Astrocyte of the cerebellum (primary cell): ENCODE data around the gene CALCR.
"Not testable (repeated sequence)": the region's sequence is repeated elsewhere in the genome, so short reads cannot be mapped to it uniquely, and the experiment has no call there.

ENCODE experiments used
- DNase-seq: peaks from one replicate; pipeline ENCODE4 v3.0.0-alpha.2; 2011; ENCODE audit warnings: low read depth
- H3K4me3 ChIP-seq: 2 replicates; pipeline ENCODE4 v1.5.1; 2011; ENCODE audit warnings: mild to moderate bottlenecking, low read depth, low read length, moderate library complexity
- CTCF ChIP-seq: IDR thresholded peaks from 2 replicates; pipeline ENCODE4 v1.5.1; 2012; ENCODE audit warnings: low read length, low read depth, moderate library complexity, mild to moderate bottlenecking; ENCODE audit errors: missing control alignments
- in situ Hi-C: cut with HindIII; loops from 2 replicates; pipeline ENCODE4 v1.10.0; 2017; ENCODE audit warnings: low sequenced_read_pairs

CALCR gene

GRCh38 chr7:93594250-93594649 is 19.7 kb upstream of the CALCR start:
- DNase-seq, result no peak
- no peak overlapping the region for H3K4me3 ChIP-seq
- in situ Hi-C loops, result no loop called here
- no peak for TF ChIP-seq CTCF

- no peak overlapping the region for H3K4me3 ChIP-seq
- TF ChIP-seq CTCF, result no peak
- no peak for DNase-seq
- in situ Hi-C loops, result no loop called here
These were observed 18.2 kb upstream of the CALCR start for GRCh38 chr7:93592588-93593266.

- in situ Hi-C loops, H3K4me3 ChIP-seq, DNase-seq: not testable (repeated sequence)
These were observed 16.9 kb upstream of the CALCR start for GRCh38 chr7:93591224-93592050.

GRCh38 chr7:93586479-93586865 is 11.9 kb upstream of the CALCR start:
- H3K4me3 ChIP-seq, DNase-seq, in situ Hi-C loops: not testable (repeated sequence)

- in situ Hi-C loops, DNase-seq, H3K4me3 ChIP-seq: not testable (repeated sequence)
These were observed 11.4 kb upstream of the CALCR start for GRCh38 chr7:93585694-93586478.

GRCh38 chr7:93579431-93579830 is 4.9 kb upstream of the CALCR start:
- no peak for DNase-seq
- TF ChIP-seq CTCF, result no peak
- H3K4me3 ChIP-seq, result no peak overlapping the region
- in situ Hi-C loops, result no loop called here

- in situ Hi-C loops, result no loop called here
- TF ChIP-seq CTCF, result no peak
These were observed 4.2 kb upstream of the CALCR start for GRCh38 chr7:93578762-93579161.

More at GRCh38 chr7:93578762-93579161, 4.2 kb upstream of the CALCR start:
- DNase-seq, result no peak
- H3K4me3 ChIP-seq, result no peak overlapping the region
